Measurements from ENCODE around the gene RHOU. TPM values are rescaled to one million over a fixed set of nuclear protein-coding genes. Genes with fewer than 3 reads are reported as not detected.

RHOU gene
- total RNA-seq, 1 donor from 2014 or later, result 6.1 TPM

DNA sequence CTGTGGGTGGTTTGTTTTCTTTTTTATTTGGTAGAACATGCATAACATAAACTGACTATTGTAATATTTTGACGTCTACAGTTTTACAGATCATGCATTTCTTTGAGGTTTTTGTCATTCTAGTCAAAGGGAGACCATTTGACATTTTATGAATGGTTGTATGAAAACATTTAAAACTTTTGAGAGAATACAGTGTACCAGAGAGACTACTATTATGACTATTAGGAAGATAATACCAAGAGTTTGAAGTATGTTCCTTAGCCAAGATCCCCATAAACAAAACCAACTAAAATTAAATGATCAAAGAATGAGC, 37.3 kb upstream of the RHOU start:
- Histone ChIP-seq H3K9me3 (ENCODE audit: insufficient read depth, low read depth, low read length) (no peaks in the 10 kb centered on the region), H3K79me2 (ENCODE audit: insufficient read depth, low read length) (no peaks in the 10 kb centered on the region), H3K27ac (ENCODE audit: low read depth, low read length) (no peak overlapping the region), H3K36me3 (ENCODE audit: insufficient read depth, low read length) (no peaks in the 10 kb centered on the region), H3K4me1 (ENCODE audit: insufficient read depth, low read length) (no peaks in the 10 kb centered on the region), H2AFZ (ENCODE audit: low read depth, low read length) (no peak overlapping the region), H4K20me1 (ENCODE audit: insufficient read depth, low read length) (no peaks in the 10 kb centered on the region), H3K4me3 (ENCODE audit: insufficient read depth, low read depth, low read length) (no peak overlapping the region), H3K4me2 (ENCODE audit: low read length) (no peak overlapping the region), H3K27me3 (ENCODE audit: insufficient read depth, low read length) (peaks cover 2% of the 10 kb centered on the region), H3K9ac (ENCODE audit: low read length) (no peak overlapping the region)
- FAIRE-seq (no peak), DNase-seq (ENCODE audit: low read depth) (no peak)
- TF ChIP-seq, protein P1, sequence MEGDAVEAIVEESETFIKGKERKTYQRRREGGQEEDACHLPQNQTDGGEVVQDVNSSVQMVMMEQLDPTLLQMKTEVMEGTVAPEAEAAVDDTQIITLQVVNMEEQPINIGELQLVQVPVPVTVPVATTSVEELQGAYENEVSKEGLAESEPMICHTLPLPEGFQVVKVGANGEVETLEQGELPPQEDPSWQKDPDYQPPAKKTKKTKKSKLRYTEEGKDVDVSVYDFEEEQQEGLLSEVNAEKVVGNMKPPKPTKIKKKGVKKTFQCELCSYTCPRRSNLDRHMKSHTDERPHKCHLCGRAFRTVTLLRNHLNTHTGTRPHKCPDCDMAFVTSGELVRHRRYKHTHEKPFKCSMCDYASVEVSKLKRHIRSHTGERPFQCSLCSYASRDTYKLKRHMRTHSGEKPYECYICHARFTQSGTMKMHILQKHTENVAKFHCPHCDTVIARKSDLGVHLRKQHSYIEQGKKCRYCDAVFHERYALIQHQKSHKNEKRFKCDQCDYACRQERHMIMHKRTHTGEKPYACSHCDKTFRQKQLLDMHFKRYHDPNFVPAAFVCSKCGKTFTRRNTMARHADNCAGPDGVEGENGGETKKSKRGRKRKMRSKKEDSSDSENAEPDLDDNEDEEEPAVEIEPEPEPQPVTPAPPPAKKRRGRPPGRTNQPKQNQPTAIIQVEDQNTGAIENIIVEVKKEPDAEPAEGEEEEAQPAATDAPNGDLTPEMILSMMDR (IDR thresholded peaks at IDR 0.05; ENCODE audit: insufficient read depth, low read depth, low read length), result no peak
- TF ChIP-seq EZH2 (IDR thresholded peaks at IDR 0.05; ENCODE audit: insufficient read depth, low read length), result no peak
- Mint-ChIP-seq H3K4me1 (ENCODE audit: low read depth, unreplicated experiment) (no peaks in the 10 kb centered on the region), H3K9me3 (ENCODE audit: unreplicated experiment) (no peaks in the 10 kb centered on the region), H3K27me3 (ENCODE audit: low read depth, unreplicated experiment) (no peaks in the 10 kb centered on the region), H3K27ac (ENCODE audit: unreplicated experiment) (no peak overlapping the region), H3K4me3 (ENCODE audit: unreplicated experiment) (no peak overlapping the region), H3K36me3 (ENCODE audit: low read depth, unreplicated experiment) (no peaks in the 10 kb centered on the region)

DNA sequence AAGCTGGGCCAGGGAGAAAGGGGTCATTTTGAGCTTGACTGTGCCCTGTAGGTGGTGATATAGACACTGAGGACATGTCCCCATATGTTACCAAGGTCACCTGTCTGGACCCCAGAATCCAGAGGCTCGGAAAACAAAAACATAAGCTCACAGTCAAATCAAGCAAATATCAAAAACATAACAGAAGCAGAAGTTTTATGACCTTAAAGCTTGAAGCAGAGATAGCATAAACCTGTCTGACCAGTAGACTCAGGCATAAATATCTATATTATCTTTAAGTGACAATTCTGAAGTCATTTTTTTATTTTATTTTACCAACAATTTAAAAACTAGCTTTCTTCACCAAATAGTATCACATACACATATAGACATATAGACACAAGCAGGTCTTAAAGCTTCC, 32.8 kb upstream of the RHOU start:
- Histone ChIP-seq H3K79me2 (ENCODE audit: insufficient read depth, low read length) (no peaks in the 10 kb centered on the region), H3K27ac (ENCODE audit: low read depth, low read length) (no peak overlapping the region), H3K27me3 (ENCODE audit: insufficient read depth, low read length) (peaks cover 2% of the 10 kb centered on the region), H4K20me1 (ENCODE audit: insufficient read depth, low read length) (no peaks in the 10 kb centered on the region), H2AFZ (ENCODE audit: low read depth, low read length) (no peak overlapping the region), H3K9me3 (ENCODE audit: insufficient read depth, low read depth, low read length) (no peaks in the 10 kb centered on the region), H3K9ac (ENCODE audit: low read length) (no peak overlapping the region), H3K36me3 (ENCODE audit: insufficient read depth, low read length) (no peaks in the 10 kb centered on the region), H3K4me3 (ENCODE audit: insufficient read depth, low read depth, low read length) (no peak overlapping the region), H3K4me1 (ENCODE audit: insufficient read depth, low read length) (no peaks in the 10 kb centered on the region), H3K4me2 (ENCODE audit: low read length) (no peak overlapping the region)
- FAIRE-seq (no peak), DNase-seq (ENCODE audit: low read depth) (no peak)
- Mint-ChIP-seq H3K4me1 (ENCODE audit: low read depth, unreplicated experiment) (no peaks in the 10 kb centered on the region), H3K27me3 (ENCODE audit: low read depth, unreplicated experiment) (no peaks in the 10 kb centered on the region), H3K9me3 (ENCODE audit: unreplicated experiment) (no peaks in the 10 kb centered on the region), H3K36me3 (ENCODE audit: low read depth, unreplicated experiment) (no peaks in the 10 kb centered on the region), H3K27ac (ENCODE audit: unreplicated experiment) (no peak overlapping the region), H3K4me3 (ENCODE audit: unreplicated experiment) (no peak overlapping the region)
- TF ChIP-seq, protein P1 (IDR thresholded peaks at IDR 0.05; ENCODE audit: insufficient read depth, low read depth, low read length), result no peak
- no peak for TF ChIP-seq EZH2 (IDR thresholded peaks at IDR 0.05; ENCODE audit: insufficient read depth, low read length)

DNA sequence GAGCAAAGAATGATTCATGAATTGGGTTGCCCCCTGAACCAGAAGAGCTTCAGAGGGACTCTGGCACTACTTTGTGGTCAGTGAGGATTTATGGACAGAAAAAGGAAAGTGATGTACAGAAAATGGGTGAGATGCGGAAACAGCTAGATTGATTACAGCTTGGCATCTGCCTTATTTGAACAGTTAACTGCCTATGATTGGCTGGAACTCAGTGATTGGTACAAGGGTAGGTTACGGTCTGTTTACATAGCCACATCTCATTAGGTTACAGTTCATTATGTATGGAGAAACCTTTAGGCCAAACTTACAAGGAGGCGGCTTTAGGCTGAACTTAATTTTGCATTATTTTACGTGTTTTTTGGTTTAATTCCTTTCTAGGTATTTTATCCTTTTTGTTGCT, 29.0 kb upstream of the RHOU start:
- Histone ChIP-seq H3K79me2 (ENCODE audit: insufficient read depth, low read length) (no peaks in the 10 kb centered on the region), H2AFZ (ENCODE audit: low read depth, low read length) (no peak overlapping the region), H4K20me1 (ENCODE audit: insufficient read depth, low read length) (no peaks in the 10 kb centered on the region), H3K4me3 (ENCODE audit: insufficient read depth, low read depth, low read length) (no peak overlapping the region), H3K27ac (ENCODE audit: low read depth, low read length) (no peak overlapping the region), H3K27me3 (ENCODE audit: insufficient read depth, low read length) (peaks cover 2% of the 10 kb centered on the region), H3K4me1 (ENCODE audit: insufficient read depth, low read length) (no peaks in the 10 kb centered on the region), H3K9ac (ENCODE audit: low read length) (no peak overlapping the region), H3K4me2 (ENCODE audit: low read length) (no peak overlapping the region), H3K9me3 (ENCODE audit: insufficient read depth, low read depth, low read length) (no peaks in the 10 kb centered on the region), H3K36me3 (ENCODE audit: insufficient read depth, low read length) (no peaks in the 10 kb centered on the region)
- Mint-ChIP-seq H3K4me1 (ENCODE audit: low read depth, unreplicated experiment) (no peaks in the 10 kb centered on the region), H3K27ac (ENCODE audit: unreplicated experiment) (no peak overlapping the region), H3K27me3 (ENCODE audit: low read depth, unreplicated experiment) (peaks cover 6% of the 10 kb centered on the region), H3K9me3 (ENCODE audit: unreplicated experiment) (peaks cover 4% of the 10 kb centered on the region), H3K36me3 (ENCODE audit: low read depth, unreplicated experiment) (no peaks in the 10 kb centered on the region), H3K4me3 (ENCODE audit: unreplicated experiment) (no peak overlapping the region)
- no peak for TF ChIP-seq EZH2 (IDR thresholded peaks at IDR 0.05; ENCODE audit: insufficient read depth, low read length)
- TF ChIP-seq, protein P1 (IDR thresholded peaks at IDR 0.05; ENCODE audit: insufficient read depth, low read depth, low read length), result no peak
- no peak for FAIRE-seq
- DNase-seq (ENCODE audit: low read depth), result no peak

All from astrocyte (in vitro differentiated cells and primary cell).